Kidney (tissue), 14 donors: ENCODE results near the gene SCN1B. TPM values are rescaled to one million over a fixed set of nuclear protein-coding genes. Genes with fewer than 3 reads are reported as not detected.
"Not testable (repeated sequence)": the region's sequence is repeated elsewhere in the genome, so short reads cannot be mapped to it uniquely, and the experiment has no call there.

ENCODE experiments used
- DNase-seq, 5 donors: peaks; one replicate each; pipeline ENCODE4 v3.0.0-alpha.2; 2013 to 2020
- FAIRE-seq: peaks from 2 replicates; lab custom pipeline; 2012; peaks lifted over from hg19 to GRCh38; lab: Jason Lieb, UNC
- H3K27ac ChIP-seq, 2 donors: one replicate each; pipeline ENCODE4 v1.7.0; 2013; ENCODE audit warnings: low read depth in 2 of 2, low read length in 2 of 2, inconsistent platforms in 1 of 2
- H3K27me3 ChIP-seq: one replicate; pipeline ENCODE4 v1.7.1; 2013; ENCODE audit warnings: low read length, inconsistent platforms; ENCODE audit not compliant: control insufficient read depth, insufficient read depth
- H3K36me3 ChIP-seq, 3 donors: one replicate each; pipeline versions ENCODE4 v1.7.0 to v1.7.1; 2013; ENCODE audit warnings: low read length in 3 of 3, control low read depth in 1 of 3, inconsistent platforms in 1 of 3; ENCODE audit not compliant: insufficient read depth in 3 of 3, control insufficient read depth in 2 of 3
- H3K4me1 ChIP-seq, 3 donors: one replicate each; pipeline versions ENCODE4 v1.7.0 to v1.7.1; 2013; ENCODE audit warnings: low read length in 3 of 3, inconsistent platforms in 1 of 3, low read depth in 1 of 3; ENCODE audit not compliant: control insufficient read depth in 2 of 3, insufficient read depth in 2 of 3
- H3K4me3 ChIP-seq, 3 donors: one replicate each; pipeline versions ENCODE4 v1.7.0 to v1.8.1; 2013; ENCODE audit warnings: low read length in 3 of 3, control low read depth in 1 of 3, inconsistent platforms in 1 of 3
- H3K9ac ChIP-seq, 3 donors: one replicate each; pipeline versions ENCODE4 v1.7.0 to v1.7.1; 2013; ENCODE audit warnings: low read length in 3 of 3, control low read depth in 1 of 3, inconsistent platforms in 1 of 3
- H3K9me3 ChIP-seq, 3 donors: one replicate each; pipeline versions ENCODE4 v1.7.0 to v1.7.1; 2013; ENCODE audit warnings: low read length in 3 of 3, control low read depth in 1 of 3, inconsistent platforms in 1 of 3; ENCODE audit not compliant: control insufficient read depth in 2 of 3, insufficient read depth in 1 of 3
- CTCF ChIP-seq: IDR thresholded peaks from 3 replicates; pipeline ENCODE4 v1.5.1; 2012; ENCODE audit warnings: mild to moderate bottlenecking, moderate library complexity, borderline replicate concordance; ENCODE audit not compliant: insufficient read depth; ENCODE audit errors: extremely low read depth
- intact Hi-C: fragments of 100-400 bp; cut with DNase I; formaldehyde crosslinking; loops from one replicate; pipeline ENCODE4 v1.11.1; 2022
- polyA plus RNA-seq: library from polyadenylated mRNA; stranded (reverse); fragments of 350-450 nt; fragmentation: Illumina TruSeq; extraction: RNeasy Lipid Tissue Mini Kit (QIAGEN cat#74804); gene quantifications from one replicate; pipeline ENCODE4 v1.2.3, GENCODE V29; 2014; ENCODE audit warnings: low read depth, low replicate concordance; ENCODE audit not compliant: insufficient read depth
- total RNA-seq: library from RNA; stranded (reverse); fragmentation: NEBNext Ultra II Directional; extraction: Animal tissue kit (Norgen Biotek cat#: 25700); gene quantifications from one replicate; pipeline ENCODE4 v1.2.1, GENCODE V29; 2021
- donor health status: control.
- donor health status: control.
- donor health status: control.
- donor health status: control.
- donor health status: control.
- donor health status: DM: yes; HTN: yes; CAD: no.
- donor health status: Normal renal cell carcinoma (clear cell type).

Gene SCN1B
- total and polyA plus RNA-seq, 2 donors from 2014 or later = 9.6 to 24.1 TPM

DNA sequence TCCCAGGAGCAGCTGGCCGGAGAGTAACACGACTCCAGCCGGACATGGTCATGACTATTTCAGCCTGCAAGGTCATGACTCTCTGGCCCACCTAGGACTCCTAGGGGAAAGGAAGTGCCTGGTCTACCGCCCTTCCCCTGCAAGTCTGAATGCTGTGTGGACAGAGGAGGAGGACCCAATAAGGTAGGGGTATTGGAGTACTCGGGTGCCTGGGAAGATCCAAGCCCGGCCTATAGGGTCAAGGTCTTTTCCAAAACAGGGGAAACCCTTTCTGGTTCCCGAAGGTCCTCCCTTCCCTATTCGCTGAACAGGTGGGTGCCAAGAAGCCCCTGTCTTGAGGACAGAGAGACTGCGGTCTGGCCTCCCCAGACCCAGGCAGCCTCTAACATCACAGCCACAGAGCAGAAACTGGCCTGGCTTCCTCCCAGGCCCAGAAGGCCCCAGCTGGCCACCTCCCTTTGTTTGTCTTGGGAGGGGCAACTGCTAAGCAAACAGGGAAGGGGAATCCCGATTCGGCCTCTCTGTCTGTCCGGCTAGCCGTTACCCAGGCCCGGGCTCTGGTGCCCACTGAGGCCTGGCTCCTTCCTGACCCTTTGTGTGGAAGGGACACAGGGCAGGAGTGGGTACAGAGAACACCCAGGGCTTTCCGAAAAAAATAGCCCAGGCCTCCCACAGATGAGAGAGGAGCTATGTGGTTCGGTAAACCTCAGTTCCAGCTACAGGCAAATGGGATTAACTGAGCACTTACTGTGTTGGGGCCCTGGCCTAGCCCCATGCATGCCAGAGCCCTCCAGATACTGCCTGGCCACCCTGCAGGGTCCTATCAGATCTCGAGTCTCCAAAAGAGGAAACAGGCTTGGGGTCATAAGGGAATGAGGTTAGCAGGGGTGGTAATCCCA lies 35.4 kb upstream of the SCN1B start:
- Histone ChIP-seq H3K27ac (peak overlapping the region; percentile 57 to 78), H3K27me3 (no peaks in the 10 kb centered on the region), H3K4me3 (no peak overlapping the region), H3K4me1 (peaks cover 2 to 23% (median 14%) of the 10 kb centered on the region in 3 donors), H3K36me3 (no peaks in the 10 kb centered on the region), H3K9me3 (no peaks in the 10 kb centered on the region), H3K9ac (peak overlapping the region in 1 of 3 donors; percentile 26)
- DNase-seq (peak in 2 of 5 donors; percentile 26 to 79), FAIRE-seq (no peak)
- TF ChIP-seq CTCF = no peak
- intact Hi-C loops = no loop called here

DNA sequence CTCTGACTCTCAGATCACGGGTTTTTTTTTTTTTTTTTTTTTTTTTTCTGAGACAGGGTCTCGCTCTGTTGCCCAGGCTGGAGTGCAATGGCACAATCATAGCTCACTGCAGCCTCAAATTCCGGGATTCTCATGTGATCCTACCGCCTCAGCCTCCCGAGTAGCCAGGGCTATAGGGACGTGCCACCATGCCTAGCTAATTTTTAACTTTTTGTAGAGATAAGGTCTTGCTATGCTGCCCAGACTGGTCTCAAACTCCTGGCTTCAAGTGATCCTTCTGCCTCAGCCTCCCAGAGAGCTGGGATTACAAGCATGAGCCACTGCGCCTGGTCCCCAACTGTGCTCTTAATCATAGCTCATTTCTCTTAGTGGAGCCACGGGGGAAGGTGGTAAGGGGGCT lies 34.7 kb upstream of the SCN1B start:
- no peak overlapping the region for H3K27ac ChIP-seq
- peaks cover 2 to 23% (median 14%) of the 10 kb centered on the region in 3 donors for H3K4me1 ChIP-seq
- H3K27me3 ChIP-seq = no peaks in the 10 kb centered on the region
- no peak overlapping the region for H3K9ac ChIP-seq
- no peaks in the 10 kb centered on the region for H3K9me3 ChIP-seq
- TF ChIP-seq CTCF = no peak
- intact Hi-C loops = no loop called here
- no peaks in the 10 kb centered on the region for H3K36me3 ChIP-seq
- no peak overlapping the region for H3K4me3 ChIP-seq
- no peak for DNase-seq
- no peak for FAIRE-seq

GRCh38 chr19:34997071-34997617 lies 33.1 kb upstream of the SCN1B start:
- TF ChIP-seq CTCF = no peak
- FAIRE-seq = no peak
- intact Hi-C loops = no loop called here
- peak in 3 of 5 donors; percentile 23 to 67 (median 46) for DNase-seq
- Histone ChIP-seq H3K4me1 (peaks cover 2 to 30% (median 14%) of the 10 kb centered on the region in 3 donors), H3K36me3 (no peaks in the 10 kb centered on the region), H3K4me3 (no peak overlapping the region), H3K9me3 (no peaks in the 10 kb centered on the region), H3K27me3 (no peaks in the 10 kb centered on the region), H3K9ac (no peak overlapping the region), H3K27ac (peak overlapping the region; percentile 51 to 60)

DNA sequence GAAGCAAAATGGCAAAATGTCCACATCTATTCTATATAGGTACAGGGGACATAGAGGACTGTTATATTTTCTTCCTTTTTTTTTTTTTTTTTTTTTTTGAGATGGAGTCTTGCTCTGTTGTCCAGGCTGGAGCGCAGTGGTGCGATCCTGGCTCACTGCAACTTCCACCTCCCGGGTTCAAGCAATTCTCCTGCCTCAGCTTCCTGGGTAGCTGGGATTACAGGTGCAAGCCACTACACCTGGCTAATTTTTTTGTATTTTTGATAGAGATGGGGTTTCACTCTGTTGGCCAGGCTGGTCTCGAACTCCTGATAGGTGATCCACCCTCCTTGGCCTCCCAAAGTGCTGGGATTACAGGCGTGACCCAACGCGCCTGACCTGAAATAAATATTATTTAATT lies 32.0 kb upstream of the SCN1B start:
- peak in 1 of 5 donors; percentile 7 for DNase-seq
- intact Hi-C loops, H3K4me3 ChIP-seq, H3K9me3 ChIP-seq, H3K9ac ChIP-seq, H3K27ac ChIP-seq, H3K36me3 ChIP-seq, FAIRE-seq, H3K27me3 ChIP-seq: not testable (repeated sequence)
- H3K4me1 ChIP-seq = peaks cover 2 to 36% (median 14%) of the 10 kb centered on the region in 3 donors
